Activated T-cell treated with anti-CD3 and anti-CD28 coated beads for 48 hours (primary cell): Measurements from ENCODE around the gene PAPPA2.
"Not testable (repeated sequence)": the region's sequence is repeated elsewhere in the genome, so short reads cannot be mapped to it uniquely, and the experiment has no call there.

Experiments used
- DNase-seq: peaks from one replicate; pipeline ENCODE4 v3.0.0-alpha.2; 2020; ENCODE audit warnings: low read depth

The PAPPA2 gene

GRCh38 chr1:176605176-176605575 lies 142.2 kb downstream of the PAPPA2 start:
- DNase-seq = no peak

GRCh38 chr1:176609556-176610408 lies 146.8 kb downstream of the PAPPA2 start:
- DNase-seq = no peak

DNA sequence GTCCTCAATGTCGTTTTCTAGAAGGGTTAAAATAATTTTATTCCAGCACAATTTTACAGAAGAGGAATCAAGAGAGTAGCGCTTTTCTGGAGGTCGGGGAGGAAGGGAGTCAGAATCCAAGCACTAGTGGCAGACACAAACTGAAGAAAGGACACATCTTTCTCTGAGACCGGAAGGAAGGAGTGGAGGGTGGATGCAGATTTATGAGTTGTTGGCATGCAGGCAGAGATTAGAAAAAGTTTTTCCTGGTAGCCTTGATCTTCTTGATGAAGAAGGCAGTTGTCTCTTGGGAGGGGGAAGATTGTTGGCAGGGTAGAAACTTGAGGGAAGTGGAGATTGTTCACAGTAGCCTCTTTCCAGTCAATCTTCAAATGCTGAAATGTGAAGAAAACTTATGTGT lies 149.8 kb downstream of the PAPPA2 start:
- no peak for DNase-seq

- no peak for DNase-seq
These were observed 154.9 kb downstream of the PAPPA2 start for GRCh38 chr1:176617881-176618280.

DNA sequence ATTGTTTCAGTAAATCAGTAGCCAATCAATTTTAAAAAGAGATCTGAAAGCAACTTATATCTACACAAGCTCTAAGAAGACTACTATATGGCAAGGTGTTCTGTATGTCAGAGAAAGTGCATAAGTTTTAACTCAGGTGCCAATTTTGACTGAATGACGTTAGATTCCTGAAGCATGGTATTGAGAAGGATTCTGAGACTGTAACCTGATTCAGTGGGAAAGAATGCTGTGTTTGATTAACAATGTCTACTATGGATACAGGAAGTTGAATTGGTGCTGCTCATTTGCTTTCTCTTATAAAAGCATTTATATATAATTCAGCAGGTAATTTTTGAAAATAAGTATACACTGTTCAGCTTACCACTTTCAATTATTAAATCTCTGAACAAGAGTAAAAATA lies 156.3 kb downstream of the PAPPA2 start:
- DNase-seq = no peak

- no peak for DNase-seq
These were observed 162.4 kb downstream of the PAPPA2 start for GRCh38 chr1:176625365-176625764.

GRCh38 chr1:176626572-176627061 lies 163.6 kb downstream of the PAPPA2 start:
- DNase-seq = no peak

DNA sequence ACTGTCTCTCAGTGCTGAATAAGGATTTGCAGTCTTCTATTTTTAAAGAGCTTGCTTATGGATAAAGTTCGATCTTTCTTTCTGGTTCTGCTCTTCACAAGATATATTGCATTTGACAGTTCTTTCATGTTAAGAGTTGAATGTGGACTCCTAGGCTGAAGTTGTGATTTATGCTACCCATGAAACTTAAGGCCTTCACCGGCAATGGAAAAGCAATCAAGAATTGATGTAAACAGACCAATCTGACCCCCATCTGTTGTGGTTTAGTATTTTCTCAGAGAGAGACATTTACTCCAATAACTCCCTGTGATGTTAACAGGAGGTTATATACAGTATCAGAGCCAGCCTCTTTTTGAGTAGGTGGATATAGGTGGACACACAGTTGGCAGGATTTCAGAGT lies 165.8 kb downstream of the PAPPA2 start:
- DNase-seq = no peak

DNA sequence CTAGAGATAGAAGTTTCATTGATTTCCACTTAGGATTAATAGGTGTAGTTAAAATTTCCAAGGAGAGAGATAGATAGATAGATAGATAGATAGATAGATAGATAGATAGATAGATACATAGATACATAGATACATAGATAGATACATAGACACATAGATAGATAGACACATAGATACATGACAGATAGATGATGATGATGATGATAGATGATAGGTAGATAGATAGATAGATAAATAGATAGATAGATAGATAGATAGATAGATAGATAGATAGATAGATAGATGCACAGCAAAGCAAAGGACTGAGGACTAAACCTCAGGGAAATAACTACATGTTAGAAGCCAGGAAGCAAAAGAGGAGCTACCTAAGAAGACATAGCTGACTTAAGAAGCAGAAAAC lies 171.8 kb downstream of the PAPPA2 start:
- DNase-seq = not testable (repeated sequence)

- DNase-seq = no peak
These were observed 175.9 kb downstream of the PAPPA2 start for GRCh38 chr1:176638713-176639526.

- no peak for DNase-seq
These were observed 180.6 kb downstream of the PAPPA2 start for GRCh38 chr1:176643536-176643935.

DNA sequence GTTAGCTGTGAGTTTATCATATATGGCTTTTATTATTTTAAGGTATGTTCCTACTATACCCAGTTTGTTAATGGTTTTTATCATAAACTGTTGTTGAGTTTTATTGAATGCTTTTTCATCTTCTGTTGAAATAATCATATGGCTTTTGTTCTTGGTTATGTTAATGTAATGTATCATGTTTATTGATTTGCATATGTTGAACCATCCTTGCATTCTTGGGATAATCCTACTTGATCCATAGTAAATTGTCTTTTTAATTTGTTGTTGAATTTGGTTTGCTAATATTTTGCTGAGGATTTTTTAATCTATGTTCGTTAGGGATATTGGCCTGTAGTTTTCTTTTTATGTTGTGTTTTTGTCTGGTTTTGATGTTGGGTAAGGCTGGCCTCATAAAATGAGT lies 185.6 kb downstream of the PAPPA2 start:
- DNase-seq = no peak

- DNase-seq = no peak
These were observed 193.5 kb downstream of the PAPPA2 start for GRCh38 chr1:176656257-176656995.

DNA sequence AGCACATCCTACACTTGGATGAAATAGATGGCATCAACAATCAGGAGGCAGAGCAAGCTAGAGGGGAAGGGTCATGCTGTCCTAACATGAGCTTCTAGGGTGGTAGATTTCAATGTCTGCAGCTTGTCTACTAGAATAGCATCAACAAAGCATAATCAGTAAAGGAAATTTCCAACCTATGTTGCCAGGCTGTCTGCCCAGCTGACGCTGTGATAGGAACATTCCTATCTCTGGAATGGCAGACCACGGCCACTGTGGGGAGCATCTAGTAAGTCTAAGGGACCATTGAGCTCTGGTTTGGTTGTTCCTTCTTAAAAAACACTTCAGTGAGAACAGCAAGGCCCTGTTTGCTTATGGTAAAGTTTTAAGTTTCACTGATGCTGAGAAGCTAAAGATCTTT lies 206.8 kb downstream of the PAPPA2 start:
- no peak for DNase-seq

DNA sequence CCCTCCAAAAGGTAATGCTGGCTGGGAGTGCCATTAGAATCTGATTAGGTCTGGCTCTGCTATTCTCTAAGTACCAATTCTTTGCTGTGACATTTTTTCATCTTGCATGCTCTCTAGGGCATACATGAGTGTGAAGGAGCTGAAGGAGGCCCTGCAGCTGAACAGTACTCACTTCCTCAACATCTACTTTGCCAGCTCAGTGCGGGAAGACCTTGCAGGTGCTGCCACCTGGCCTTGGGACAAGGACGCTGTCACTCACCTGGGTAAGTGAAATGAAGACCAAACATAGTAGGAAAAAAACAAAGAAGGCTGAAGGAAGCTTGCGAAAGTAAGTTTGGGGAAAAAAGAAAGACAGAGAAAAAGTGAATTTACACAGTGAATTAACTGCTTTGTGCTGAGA lies 207.9 kb downstream of the PAPPA2 start:
- DNase-seq = no peak

DNA sequence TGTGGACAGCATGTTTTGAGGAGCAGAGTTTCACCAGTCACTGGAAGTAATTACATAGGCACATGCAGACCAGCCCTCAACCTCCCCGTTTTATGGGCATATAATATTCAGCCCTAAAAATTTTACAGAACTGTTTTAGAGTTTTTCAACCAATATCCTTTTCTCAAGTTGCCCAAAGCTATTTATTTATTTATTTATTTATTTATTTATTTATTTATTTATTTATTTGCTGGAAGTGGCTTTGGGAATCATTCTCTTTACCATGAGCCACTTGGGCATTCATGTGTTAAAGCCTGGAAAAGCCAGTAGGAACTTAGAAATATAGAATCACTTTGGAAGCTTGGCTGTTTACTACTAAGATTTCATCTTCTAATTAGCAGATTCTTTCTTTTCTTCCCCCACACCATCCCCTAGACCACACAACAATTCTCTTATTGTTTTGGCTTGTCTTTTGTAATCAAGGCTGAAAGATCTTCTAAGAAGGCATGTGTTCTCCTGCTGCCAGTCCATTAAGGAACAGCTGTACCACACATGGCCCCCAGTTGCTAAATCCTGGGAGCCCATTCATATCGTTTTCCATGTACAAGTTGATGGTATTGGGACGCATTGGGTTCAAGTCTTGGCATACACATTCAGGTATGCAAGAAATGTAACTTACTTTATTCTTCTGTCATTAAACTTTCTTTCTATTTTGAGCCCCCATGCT lies 220.0 kb downstream of the PAPPA2 start:
- no peak for DNase-seq

- DNase-seq = no peak
These were observed 228.6 kb downstream of the PAPPA2 start for GRCh38 chr1:176691251-176692228.

DNA sequence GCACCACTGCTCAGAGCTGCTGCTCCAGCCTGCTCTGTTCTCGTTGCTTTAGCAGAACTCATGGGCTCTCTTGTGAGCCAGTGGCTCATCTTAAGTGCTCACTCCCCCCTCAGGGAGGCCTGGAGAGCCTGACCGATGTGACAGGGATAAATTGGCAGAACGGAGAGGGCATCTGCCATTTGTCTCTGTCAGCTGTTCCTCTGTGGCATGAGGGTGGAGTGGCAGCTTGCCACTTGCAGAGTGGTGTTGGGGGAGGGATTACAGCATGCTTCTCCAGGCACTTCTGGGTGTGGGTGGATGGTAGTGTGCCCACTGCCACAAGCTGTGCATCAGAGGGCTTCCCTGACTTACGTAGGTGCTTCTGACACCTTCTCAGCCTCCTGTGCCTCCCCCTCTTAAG lies 229.5 kb downstream of the PAPPA2 start:
- DNase-seq = no peak

GRCh38 chr1:176692988-176693696 lies 230.2 kb downstream of the PAPPA2 start:
- DNase-seq = no peak
